PC-9 (cell line): Measurements from ENCODE around the gene PRR3.

ENCODE experiments used
- EZH2 ChIP-seq: fragments of 200-600 bp; sonication (generic); IDR thresholded peaks from 2 replicates; pipeline ENCODE4 v1.8.0; 2017; ENCODE audit warnings: antibody characterized with exemption, low read depth
- TF ChIP-seq, protein P1 (sequence below): fragments of 200-600 bp; sonication (generic); conservative IDR thresholded peaks from 2 replicates; pipeline ENCODE4 v1.6.1; 2017; ENCODE audit warnings: mixed run types, antibody characterized with exemption, mild to moderate bottlenecking, moderate library complexity

DNA sequence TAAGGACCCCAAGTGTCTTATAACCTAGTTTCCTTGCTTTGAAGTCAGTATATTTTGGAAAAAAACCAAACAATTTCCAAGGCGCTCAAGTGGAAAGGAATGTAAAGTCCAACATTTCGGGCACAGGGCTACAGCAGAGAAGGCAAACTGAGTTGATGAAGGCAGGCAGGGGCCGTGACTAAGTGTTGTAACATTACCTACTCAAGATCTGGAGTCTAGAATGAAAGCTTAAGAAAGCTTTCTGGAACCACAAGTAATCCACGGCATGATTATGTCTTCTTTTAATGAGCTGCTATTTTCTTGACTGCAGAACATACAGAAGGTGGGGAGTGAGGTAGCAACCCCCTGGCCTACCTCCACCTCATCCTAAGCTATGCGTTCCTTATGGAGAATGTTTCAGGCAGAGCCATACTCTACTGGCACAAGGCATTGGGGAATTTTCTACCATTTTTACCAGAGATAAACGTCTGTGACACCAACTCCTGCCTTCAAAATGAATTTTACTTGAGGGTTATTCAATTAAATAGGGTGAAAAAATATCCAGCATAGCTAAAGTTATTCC is 55.7 kb downstream of the PRR3 start:
- no peak for TF ChIP-seq EZH2
- TF ChIP-seq, protein P1, sequence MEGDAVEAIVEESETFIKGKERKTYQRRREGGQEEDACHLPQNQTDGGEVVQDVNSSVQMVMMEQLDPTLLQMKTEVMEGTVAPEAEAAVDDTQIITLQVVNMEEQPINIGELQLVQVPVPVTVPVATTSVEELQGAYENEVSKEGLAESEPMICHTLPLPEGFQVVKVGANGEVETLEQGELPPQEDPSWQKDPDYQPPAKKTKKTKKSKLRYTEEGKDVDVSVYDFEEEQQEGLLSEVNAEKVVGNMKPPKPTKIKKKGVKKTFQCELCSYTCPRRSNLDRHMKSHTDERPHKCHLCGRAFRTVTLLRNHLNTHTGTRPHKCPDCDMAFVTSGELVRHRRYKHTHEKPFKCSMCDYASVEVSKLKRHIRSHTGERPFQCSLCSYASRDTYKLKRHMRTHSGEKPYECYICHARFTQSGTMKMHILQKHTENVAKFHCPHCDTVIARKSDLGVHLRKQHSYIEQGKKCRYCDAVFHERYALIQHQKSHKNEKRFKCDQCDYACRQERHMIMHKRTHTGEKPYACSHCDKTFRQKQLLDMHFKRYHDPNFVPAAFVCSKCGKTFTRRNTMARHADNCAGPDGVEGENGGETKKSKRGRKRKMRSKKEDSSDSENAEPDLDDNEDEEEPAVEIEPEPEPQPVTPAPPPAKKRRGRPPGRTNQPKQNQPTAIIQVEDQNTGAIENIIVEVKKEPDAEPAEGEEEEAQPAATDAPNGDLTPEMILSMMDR, result no peak
